ENCODE results near the gene MAP3K12. TPM values are rescaled to one million over a fixed set of nuclear protein-coding genes. Genes with fewer than 3 reads are reported as not detected.

MAP3K12 gene
- total and polyA plus RNA-seq, 11 donors, result 3.3 to 12.6 (median 4.4) TPM

DNA sequence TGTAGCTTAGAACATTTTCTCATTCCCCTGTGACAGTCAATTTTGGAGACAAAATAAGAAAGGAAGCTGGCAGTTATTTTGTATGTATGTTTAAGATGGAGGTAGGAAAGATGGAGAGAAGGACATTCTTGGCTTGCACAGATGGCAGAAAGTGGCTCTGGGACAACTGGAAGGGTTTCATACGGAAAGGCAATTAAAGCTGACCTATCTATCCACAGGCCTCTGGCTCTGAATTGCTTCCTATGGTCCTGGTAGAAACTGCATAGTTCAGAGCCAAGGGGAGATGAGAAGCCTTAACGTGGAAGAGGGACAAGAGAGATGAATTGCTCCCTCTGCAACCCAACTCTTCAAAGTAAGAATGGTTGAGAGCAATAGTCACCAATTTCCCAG is 16.0 kb upstream of the MAP3K12 start:
- Histone ChIP-seq H3K27ac (no peak overlapping the region), H3K36me3 (peaks cover 2 to 100% (median 98%) of the 10 kb centered on the region in 9 donors), H3K27me3 (no peaks in the 10 kb centered on the region), H3K4me3 (no peak overlapping the region), H3K9me3 (no peaks in the 10 kb centered on the region), H3K4me1 (no peaks in the 10 kb centered on the region)
- no peak for ATAC-seq
- intact Hi-C loops (cut with DNase I), result no loop called here
- TF ChIP-seq, protein P1, sequence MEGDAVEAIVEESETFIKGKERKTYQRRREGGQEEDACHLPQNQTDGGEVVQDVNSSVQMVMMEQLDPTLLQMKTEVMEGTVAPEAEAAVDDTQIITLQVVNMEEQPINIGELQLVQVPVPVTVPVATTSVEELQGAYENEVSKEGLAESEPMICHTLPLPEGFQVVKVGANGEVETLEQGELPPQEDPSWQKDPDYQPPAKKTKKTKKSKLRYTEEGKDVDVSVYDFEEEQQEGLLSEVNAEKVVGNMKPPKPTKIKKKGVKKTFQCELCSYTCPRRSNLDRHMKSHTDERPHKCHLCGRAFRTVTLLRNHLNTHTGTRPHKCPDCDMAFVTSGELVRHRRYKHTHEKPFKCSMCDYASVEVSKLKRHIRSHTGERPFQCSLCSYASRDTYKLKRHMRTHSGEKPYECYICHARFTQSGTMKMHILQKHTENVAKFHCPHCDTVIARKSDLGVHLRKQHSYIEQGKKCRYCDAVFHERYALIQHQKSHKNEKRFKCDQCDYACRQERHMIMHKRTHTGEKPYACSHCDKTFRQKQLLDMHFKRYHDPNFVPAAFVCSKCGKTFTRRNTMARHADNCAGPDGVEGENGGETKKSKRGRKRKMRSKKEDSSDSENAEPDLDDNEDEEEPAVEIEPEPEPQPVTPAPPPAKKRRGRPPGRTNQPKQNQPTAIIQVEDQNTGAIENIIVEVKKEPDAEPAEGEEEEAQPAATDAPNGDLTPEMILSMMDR (IDR thresholded peaks at IDR 0.05), result no peak
- no peak for TF ChIP-seq POLR2A (IDR thresholded peaks at IDR 0.05)
- DNase-seq, result no peak
- 73 to 83% (median 78%) methylated on average over 2 of the region's 2 CpGs for WGBS, 4 donors

DNA sequence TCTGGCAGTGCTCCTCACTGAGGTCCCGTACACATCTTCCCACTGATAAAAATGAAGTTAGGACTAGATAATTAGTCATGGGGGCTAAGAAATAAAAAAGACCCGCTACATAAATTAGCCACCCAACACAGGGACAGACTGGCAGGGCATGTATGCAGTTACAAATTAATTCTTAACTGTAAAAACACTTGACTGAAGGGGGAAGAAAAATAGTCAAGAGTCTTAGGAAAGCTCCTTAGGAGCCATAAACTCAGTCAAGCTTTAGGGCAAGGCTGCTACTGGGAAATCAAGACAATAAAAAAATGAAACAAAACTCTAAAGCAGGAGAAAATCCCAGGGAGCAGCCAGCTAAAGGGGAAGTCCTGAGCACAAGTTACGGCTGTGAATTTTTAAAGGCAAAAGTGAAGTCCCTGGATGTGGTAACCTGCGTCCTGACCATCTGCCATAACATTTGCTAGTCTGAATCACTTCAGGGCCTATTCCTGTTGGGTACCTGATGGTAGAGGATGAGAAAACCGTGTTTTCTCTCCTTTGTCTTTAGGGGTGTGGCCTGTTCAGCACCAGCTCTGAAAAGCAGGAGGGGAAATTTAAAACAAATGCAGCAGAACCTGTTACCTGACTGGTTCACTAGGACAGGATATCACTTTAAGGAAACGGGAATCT is 15.5 kb upstream of the MAP3K12 start:
- intact Hi-C loops (cut with DNase I), result loop anchor here in 1 of 10 donors (5.0 kb wide), 1 partner anchor 182 kb away; no protein-coding TSS in a partner anchor
- Histone ChIP-seq H3K4me3 (no peak overlapping the region), H3K4me1 (no peaks in the 10 kb centered on the region)

DNA sequence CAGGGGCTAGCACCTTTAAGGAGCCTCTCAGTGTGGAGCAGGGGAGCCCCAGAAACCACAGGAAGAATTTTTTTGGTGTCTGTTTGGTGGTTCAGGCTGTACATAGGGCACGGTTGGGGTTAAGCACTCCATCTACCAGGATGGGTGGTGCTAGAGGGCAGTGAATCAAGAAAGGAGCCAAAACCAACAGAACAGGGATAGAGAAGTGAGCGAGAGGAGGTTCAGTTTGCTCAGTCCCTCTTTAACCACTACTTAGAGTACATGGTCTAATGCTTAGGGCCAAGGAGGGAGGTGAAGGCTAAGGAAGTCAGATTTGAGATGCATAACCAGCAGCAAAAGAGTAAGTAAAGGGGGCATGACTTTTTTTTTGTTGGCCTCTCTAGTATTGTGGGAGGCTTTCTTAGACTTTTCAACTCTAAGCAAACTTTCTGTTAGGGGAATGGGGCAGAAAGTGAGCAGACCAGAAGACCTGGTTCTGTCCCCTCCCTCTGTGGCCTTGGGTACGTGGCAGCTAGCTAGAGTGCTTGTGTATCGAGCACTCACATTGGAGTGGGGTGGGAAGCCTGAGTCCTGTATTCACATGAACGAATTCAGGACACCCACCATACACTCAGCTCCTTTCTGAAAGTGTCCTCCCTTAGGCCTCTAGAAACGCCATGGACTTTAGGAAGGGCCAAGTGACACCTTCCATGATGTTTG is 14.6 kb upstream of the MAP3K12 start:
- DNase-seq (no peak), ATAC-seq (peak in 1 of 4 donors; percentile 20)
- no peak for TF ChIP-seq POLR2A (IDR thresholded peaks at IDR 0.05)
- TF ChIP-seq, protein P1 (IDR thresholded peaks at IDR 0.05), result no peak
- H3K4me1 ChIP-seq, result peaks cover 0 to 4% (median 1%) of the 10 kb centered on the region in 12 donors
- no peak overlapping the region for H3K4me3 ChIP-seq
- peaks cover 2 to 98% (median 86%) of the 10 kb centered on the region in 9 donors for H3K36me3 ChIP-seq
- H3K27ac ChIP-seq, result no peak overlapping the region
- intact Hi-C loops (cut with DNase I), result loop anchor here in 1 of 10 donors (5.0 kb wide), 1 partner anchor 182 kb away; no protein-coding TSS in a partner anchor
- no peaks in the 10 kb centered on the region for H3K9me3 ChIP-seq
- no peaks in the 10 kb centered on the region for H3K27me3 ChIP-seq
- 85 to 87% (median 86%) methylated on average over 6 of the region's 6 CpGs for WGBS, 4 donors

More for the DNA sequence above, 15.5 kb upstream of the MAP3K12 start:
- no peak for DNase-seq
- Histone ChIP-seq H3K36me3 (peaks cover 2 to 100% (median 95%) of the 10 kb centered on the region in 9 donors), H3K27ac (no peak overlapping the region), H3K9me3 (no peaks in the 10 kb centered on the region), H3K27me3 (no peaks in the 10 kb centered on the region)
- TF ChIP-seq, protein P1 (IDR thresholded peaks at IDR 0.05), result no peak
- TF ChIP-seq POLR2A (IDR thresholded peaks at IDR 0.05), result no peak
- ATAC-seq, result no peak
- 79 to 84% (median 81%) methylated on average over 6 of the region's 6 CpGs for WGBS, 4 donors

DNA sequence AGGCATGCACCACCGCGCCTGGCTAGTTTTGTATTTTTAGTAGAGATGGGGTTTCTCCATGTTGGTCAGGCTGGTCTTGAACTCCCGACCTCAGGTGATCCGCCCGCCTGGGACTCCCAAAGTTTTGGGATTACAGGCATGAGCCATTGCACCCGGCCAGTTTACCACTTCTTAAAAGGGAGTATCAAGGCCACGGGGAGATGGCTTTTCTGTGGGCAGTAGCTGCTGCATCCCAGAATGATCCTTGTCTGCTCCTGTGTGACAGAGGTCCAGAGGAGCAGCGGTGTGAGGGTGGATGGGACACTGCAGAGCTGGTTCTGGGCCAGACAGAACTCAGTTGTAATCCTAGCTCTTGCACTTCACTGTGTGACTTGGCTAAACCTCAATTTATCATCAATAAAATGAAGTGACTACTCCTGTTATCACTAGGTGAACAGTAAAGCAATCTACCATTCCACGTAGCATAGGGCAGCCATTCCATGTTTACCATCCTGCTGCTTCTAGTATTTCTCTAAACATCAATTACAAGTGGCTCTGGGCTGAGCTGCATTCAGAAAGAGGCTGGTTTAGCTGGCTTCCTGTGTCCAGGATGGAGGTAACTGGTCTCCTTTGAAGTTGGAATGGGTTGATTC is 11.0 kb upstream of the MAP3K12 start:
- Histone ChIP-seq H3K27me3 (no peaks in the 10 kb centered on the region), H3K4me3 (no peak overlapping the region), H3K4me1 (peaks cover 0 to 11% (median 8%) of the 10 kb centered on the region in 12 donors), H3K27ac (no peak overlapping the region), H3K36me3 (peaks cover 0 to 84% (median 67%) of the 10 kb centered on the region in 9 donors), H3K9me3 (no peaks in the 10 kb centered on the region)
- intact Hi-C loops (cut with DNase I), result loop anchor here in 1 of 10 donors (5.0 kb wide), 1 partner anchor 178 kb away; no protein-coding TSS in a partner anchor
- TF ChIP-seq, protein P1 (IDR thresholded peaks at IDR 0.05), result no peak
- TF ChIP-seq POLR2A (IDR thresholded peaks at IDR 0.05), result no peak
- 87 to 93% (median 90%) methylated on average over 9 of the region's 9 CpGs for WGBS, 4 donors
- ATAC-seq (no peak), DNase-seq (no peak)

Data from heart left ventricle (tissue), 16 donors.